PC-3 (cell line): ENCODE data around the gene AJUBA.

Experiments used
- EZH2 ChIP-seq: fragments of 300-600 bp; sonication (generic); IDR thresholded peaks from one replicate; pipeline ENCODE4 v1.6.1; 2017; ENCODE audit warnings: antibody characterized with exemption, mild to moderate bottlenecking, low read length; ENCODE audit not compliant: unreplicated experiment
- EZH2phosphoT487 ChIP-seq: fragments of 300-600 bp; sonication (generic); IDR thresholded peaks from 2 replicates; pipeline ENCODE4 v1.6.1; 2018; ENCODE audit warnings: mild to moderate bottlenecking, antibody characterized with exemption, low read length, borderline replicate concordance
- TF ChIP-seq, protein P1 (sequence below): fragments of 300-600 bp; sonication (generic); conservative IDR thresholded peaks from 2 replicates; pipeline ENCODE4 v1.5.1; 2017; ENCODE audit warnings: antibody characterized with exemption, low read depth, mild to moderate bottlenecking, low read length

DNA sequence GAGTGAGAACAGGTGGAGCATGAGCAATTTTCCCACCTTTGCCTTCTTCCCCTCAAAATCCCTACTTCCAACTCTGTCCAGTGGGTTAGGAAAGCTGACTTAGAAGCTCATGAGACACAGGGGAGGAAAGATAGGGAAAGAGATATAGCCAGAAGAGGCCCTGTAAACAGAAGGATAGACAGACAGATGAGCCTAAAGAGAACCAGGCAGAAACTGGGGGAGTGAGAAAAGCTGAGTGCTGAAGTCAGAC is 5.0 kb downstream of the AJUBA start:
- TF ChIP-seq EZH2phosphoT487 = no peak
- TF ChIP-seq, protein P1, sequence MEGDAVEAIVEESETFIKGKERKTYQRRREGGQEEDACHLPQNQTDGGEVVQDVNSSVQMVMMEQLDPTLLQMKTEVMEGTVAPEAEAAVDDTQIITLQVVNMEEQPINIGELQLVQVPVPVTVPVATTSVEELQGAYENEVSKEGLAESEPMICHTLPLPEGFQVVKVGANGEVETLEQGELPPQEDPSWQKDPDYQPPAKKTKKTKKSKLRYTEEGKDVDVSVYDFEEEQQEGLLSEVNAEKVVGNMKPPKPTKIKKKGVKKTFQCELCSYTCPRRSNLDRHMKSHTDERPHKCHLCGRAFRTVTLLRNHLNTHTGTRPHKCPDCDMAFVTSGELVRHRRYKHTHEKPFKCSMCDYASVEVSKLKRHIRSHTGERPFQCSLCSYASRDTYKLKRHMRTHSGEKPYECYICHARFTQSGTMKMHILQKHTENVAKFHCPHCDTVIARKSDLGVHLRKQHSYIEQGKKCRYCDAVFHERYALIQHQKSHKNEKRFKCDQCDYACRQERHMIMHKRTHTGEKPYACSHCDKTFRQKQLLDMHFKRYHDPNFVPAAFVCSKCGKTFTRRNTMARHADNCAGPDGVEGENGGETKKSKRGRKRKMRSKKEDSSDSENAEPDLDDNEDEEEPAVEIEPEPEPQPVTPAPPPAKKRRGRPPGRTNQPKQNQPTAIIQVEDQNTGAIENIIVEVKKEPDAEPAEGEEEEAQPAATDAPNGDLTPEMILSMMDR = no peak
- no peak for TF ChIP-seq EZH2
